AG09319 (cell line): ENCODE results near the gene GLT8D1.
"Not testable (repeated sequence)": the region's sequence is repeated elsewhere in the genome, so short reads cannot be mapped to it uniquely, and the experiment has no call there.

Experiments used
- DNase-seq: peaks from one replicate; pipeline ENCODE4 v3.0.0-alpha.2; 2010; ENCODE audit warnings: low read depth; ENCODE audit errors: extremely low read depth
- TF ChIP-seq, protein P1 (sequence below): IDR thresholded peaks from 2 replicates; pipeline ENCODE4 v1.5.1; 2011; ENCODE audit warnings: low read depth, mild to moderate bottlenecking, inconsistent platforms, low read length, moderate library complexity

Gene GLT8D1

GRCh38 chr3:52739730-52740129, 34.1 kb upstream of the GLT8D1 start:
- no peak for DNase-seq
- TF ChIP-seq, protein P1, sequence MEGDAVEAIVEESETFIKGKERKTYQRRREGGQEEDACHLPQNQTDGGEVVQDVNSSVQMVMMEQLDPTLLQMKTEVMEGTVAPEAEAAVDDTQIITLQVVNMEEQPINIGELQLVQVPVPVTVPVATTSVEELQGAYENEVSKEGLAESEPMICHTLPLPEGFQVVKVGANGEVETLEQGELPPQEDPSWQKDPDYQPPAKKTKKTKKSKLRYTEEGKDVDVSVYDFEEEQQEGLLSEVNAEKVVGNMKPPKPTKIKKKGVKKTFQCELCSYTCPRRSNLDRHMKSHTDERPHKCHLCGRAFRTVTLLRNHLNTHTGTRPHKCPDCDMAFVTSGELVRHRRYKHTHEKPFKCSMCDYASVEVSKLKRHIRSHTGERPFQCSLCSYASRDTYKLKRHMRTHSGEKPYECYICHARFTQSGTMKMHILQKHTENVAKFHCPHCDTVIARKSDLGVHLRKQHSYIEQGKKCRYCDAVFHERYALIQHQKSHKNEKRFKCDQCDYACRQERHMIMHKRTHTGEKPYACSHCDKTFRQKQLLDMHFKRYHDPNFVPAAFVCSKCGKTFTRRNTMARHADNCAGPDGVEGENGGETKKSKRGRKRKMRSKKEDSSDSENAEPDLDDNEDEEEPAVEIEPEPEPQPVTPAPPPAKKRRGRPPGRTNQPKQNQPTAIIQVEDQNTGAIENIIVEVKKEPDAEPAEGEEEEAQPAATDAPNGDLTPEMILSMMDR: no peak

DNA sequence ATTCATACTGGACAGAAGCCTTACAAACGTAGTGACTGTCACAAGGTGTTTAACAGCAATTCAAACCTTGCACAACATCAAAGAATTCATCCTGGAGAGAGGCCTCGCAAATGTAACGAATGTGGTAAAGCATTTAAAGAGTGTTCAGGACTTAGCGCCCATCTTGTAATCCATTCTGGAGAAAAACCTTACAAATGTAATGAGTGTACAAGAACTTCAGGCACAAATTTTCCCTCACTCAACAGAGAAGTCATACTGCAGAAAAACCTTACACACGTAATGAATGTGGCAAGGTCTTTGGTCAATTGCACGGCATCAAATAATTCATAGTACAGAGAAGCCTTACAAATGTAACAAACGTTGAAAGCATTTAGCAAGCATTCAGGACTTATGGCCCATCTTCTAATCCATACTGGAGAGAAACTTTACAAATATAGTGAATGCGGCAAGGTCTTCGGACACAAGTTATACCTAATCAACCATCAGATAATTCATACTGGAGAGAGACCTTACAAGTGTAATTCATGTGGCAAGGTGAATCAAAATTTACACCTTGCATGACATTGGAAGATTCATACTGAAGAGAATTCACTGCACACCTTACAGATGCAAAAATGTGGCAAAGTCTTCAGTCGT, 27.8 kb upstream of the GLT8D1 start:
- TF ChIP-seq, protein P1: no peak
- no peak for DNase-seq

DNA sequence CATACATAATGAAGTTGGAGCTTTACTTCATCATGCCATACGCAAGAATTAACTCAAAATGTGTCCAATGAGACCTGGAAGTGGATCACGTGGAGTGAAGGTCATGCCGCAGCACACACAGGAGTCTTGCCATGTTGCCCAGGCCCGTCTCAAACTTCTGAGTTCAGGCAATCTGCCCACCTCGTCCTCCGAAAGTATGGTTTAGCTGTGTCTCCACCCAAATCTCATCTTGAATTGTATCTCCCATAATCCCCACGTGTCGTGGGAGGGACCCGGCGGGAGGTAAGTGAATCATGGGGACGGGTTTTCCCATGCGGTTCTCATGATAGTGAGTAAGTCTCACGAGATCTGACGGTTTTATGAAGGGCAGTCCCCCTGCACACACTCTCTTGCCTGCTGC, 26.0 kb upstream of the GLT8D1 start:
- DNase-seq: no peak
- TF ChIP-seq, protein P1: no peak

DNA sequence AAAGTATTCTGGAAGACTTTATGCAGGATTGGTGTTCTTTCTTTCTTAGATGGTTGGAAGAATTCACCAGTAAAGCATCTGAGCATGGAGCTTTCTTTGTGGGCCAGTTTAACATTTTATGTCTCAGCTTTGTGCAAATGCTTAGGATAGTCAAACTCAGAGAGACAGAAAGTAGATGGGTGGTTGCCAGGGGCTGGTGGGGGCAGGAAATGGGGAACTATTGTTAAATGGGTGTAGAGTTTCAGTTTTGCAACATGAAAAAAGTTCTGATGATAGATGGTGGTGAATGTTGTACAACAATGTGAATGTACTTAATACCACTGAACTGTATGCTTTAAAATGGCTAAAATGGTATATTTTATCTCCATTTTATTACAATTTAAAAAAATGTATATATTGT, 25.1 kb upstream of the GLT8D1 start:
- TF ChIP-seq, protein P1: no peak
- DNase-seq: no peak

- DNase-seq: not testable (repeated sequence)
These were observed 23.2 kb upstream of the GLT8D1 start for GRCh38 chr3:52728753-52729152.

DNA sequence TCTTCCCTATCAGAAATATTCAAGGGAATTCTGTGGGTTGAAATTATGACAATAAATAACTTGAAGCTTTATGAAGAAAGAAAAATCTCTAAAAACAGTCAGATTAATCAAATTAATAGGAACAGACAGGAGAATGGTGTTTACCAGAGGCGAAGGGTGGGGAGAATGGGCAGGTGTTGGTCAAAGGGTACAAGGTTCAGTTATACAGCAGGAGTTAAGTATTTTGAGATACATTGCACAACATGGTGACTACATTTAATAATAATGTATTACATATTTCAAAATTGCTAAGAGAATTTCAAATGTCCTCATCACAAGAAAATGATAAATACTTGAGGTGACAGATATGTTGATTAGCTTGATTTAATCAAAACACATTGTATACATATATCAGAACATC, 18.9 kb upstream of the GLT8D1 start:
- TF ChIP-seq, protein P1: no peak
- DNase-seq: no peak

- TF ChIP-seq, protein P1: no peak
- DNase-seq: no peak
These were observed 18.3 kb upstream of the GLT8D1 start for GRCh38 chr3:52723935-52724334.

- TF ChIP-seq, protein P1: no peak
- no peak for DNase-seq
These were observed 16.9 kb upstream of the GLT8D1 start for GRCh38 chr3:52722491-52722890.
